HEK293 (cell line): ENCODE measurements around the gene NMNAT2.

Experiments
- CTCF ChIA-PET: fragments of 350-600 bp; formaldehyde crosslinking; extraction: SDS; loops from one replicate; lab custom pipeline; 2021; ENCODE audit warnings: antibody characterized with exemption; lab: Yijun Ruan, JAX
- POLR2A ChIA-PET: fragments of 300-600 bp; formaldehyde crosslinking; extraction: SDS; loops from one replicate; lab custom pipeline; 2020; ENCODE audit warnings: antibody characterized with exemption, inconsistent platforms; lab: Yijun Ruan, JAX
- H3K27ac ChIP-seq: fragments of 200-500 bp; sonication (Bioruptor generic); 2 replicates; pipeline ENCODE4 v1.5.1; 2014; ENCODE audit warnings: low read depth, low read length, control low read depth, inconsistent platforms; ENCODE audit errors: extremely low read depth
- H3K36me3 ChIP-seq, 2 experiments: fragments of 200-500 bp in 1 of 2; sonication (Bioruptor generic) in 1 of 2; 1 replicate in 1 of 2; 2 replicates in 1 of 2; pipeline ENCODE4 v1.5.1; 2014 to 2017; ENCODE audit warnings: inconsistent platforms in 2 of 2, low read length in 2 of 2; ENCODE audit not compliant: control insufficient read depth in 2 of 2, insufficient read depth in 1 of 2
- H3K4me1 ChIP-seq: fragments of 200-500 bp; sonication (Bioruptor generic); 2 replicates; pipeline ENCODE4 v1.5.1; 2014; ENCODE audit warnings: mild to moderate bottlenecking, low read length, inconsistent platforms; ENCODE audit not compliant: control insufficient read depth, insufficient read depth
- H3K4me3 ChIP-seq: 2 replicates; pipeline ENCODE4 v1.5.1; 2011; ENCODE audit warnings: low read depth, mild to moderate bottlenecking, control low read depth, low read length, moderate library complexity
- H3K9me3 ChIP-seq: fragments of 200-500 bp; sonication (Bioruptor generic); 2 replicates; pipeline ENCODE4 v1.5.1; 2014; ENCODE audit warnings: low read depth, low read length, inconsistent platforms; ENCODE audit not compliant: control insufficient read depth, insufficient read depth
- GLI2 ChIP-seq: fragments of 450-650 bp; formaldehyde crosslinking; IDR thresholded peaks from 2 replicates; pipeline ENCODE4; 2017; ENCODE audit warnings: missing biosample characterization, missing genetic modification characterization, low read depth, borderline replicate concordance
- GLIS2 ChIP-seq: fragments of 450-650 bp; formaldehyde crosslinking; IDR thresholded peaks from 2 replicates; pipeline ENCODE4 v1.5.1; 2016; ENCODE audit warnings: missing biosample characterization, missing genetic modification characterization
- KLF10 ChIP-seq: fragments of 450-650 bp; IDR thresholded peaks from 2 replicates; pipeline ENCODE4 v1.5.1; 2018; ENCODE audit warnings: missing biosample characterization, mild to moderate bottlenecking, missing genetic modification characterization
- REPIN1 ChIP-seq: fragments of 450-650 bp; formaldehyde crosslinking; IDR thresholded peaks from 2 replicates; pipeline ENCODE4 v1.5.1; 2017; ENCODE audit warnings: missing biosample characterization, missing genetic modification characterization, low read depth
- SCRT1 ChIP-seq: fragments of 450-650 bp; formaldehyde crosslinking; IDR thresholded peaks from 2 replicates; pipeline ENCODE4 v1.5.1; 2016; ENCODE audit warnings: missing biosample characterization, missing genetic modification characterization, borderline replicate concordance
- WT1 ChIP-seq: fragments of 450-650 bp; formaldehyde crosslinking; IDR thresholded peaks from 2 replicates; pipeline ENCODE4 v1.5.1; 2016; ENCODE audit warnings: missing biosample characterization, missing genetic modification characterization
- ZBTB48 ChIP-seq: fragments of 450-650 bp; formaldehyde crosslinking; IDR thresholded peaks from 2 replicates; pipeline ENCODE4 v1.5.1; 2016; ENCODE audit warnings: missing biosample characterization, missing genetic modification characterization
- ZBTB7A ChIP-seq: fragments of 450-650 bp; formaldehyde crosslinking; IDR thresholded peaks from 2 replicates; pipeline ENCODE4 v1.5.1; 2016; ENCODE audit warnings: low read depth, missing biosample characterization, missing genetic modification characterization
- ZNF2 ChIP-seq: fragments of 450-650 bp; formaldehyde crosslinking; IDR thresholded peaks from 2 replicates; pipeline ENCODE4 v1.5.1; 2016; ENCODE audit warnings: missing biosample characterization, missing genetic modification characterization
- ZNF266 ChIP-seq: fragments of 450-650 bp; formaldehyde crosslinking; IDR thresholded peaks from 2 replicates; pipeline ENCODE4 v1.5.1; 2016; ENCODE audit warnings: missing biosample characterization, missing genetic modification characterization, low read depth
- ZNF335 ChIP-seq: fragments of 450-650 bp; formaldehyde crosslinking; conservative IDR thresholded peaks from 2 replicates; pipeline ENCODE4 v1.5.1; 2016; ENCODE audit warnings: missing biosample characterization, missing genetic modification characterization
- ZNF391 ChIP-seq: fragments of 450-650 bp; formaldehyde crosslinking; IDR thresholded peaks from 2 replicates; pipeline ENCODE4 v1.5.1; 2016; ENCODE audit warnings: low read depth, missing biosample characterization, missing genetic modification characterization, borderline replicate concordance
- ZNF423 ChIP-seq: fragments of 450-650 bp; formaldehyde crosslinking; IDR thresholded peaks from 2 replicates; pipeline ENCODE4 v1.5.1; 2016; ENCODE audit warnings: missing biosample characterization, missing genetic modification characterization
- ZNF585B ChIP-seq: fragments of 450-650 bp; formaldehyde crosslinking; IDR thresholded peaks from 2 replicates; pipeline ENCODE4 v1.5.1; 2016; ENCODE audit warnings: missing biosample characterization, missing genetic modification characterization
- ZXDB ChIP-seq: fragments of 450-650 bp; formaldehyde crosslinking; IDR thresholded peaks from 2 replicates; pipeline ENCODE4 v1.5.1; 2016; ENCODE audit warnings: missing biosample characterization, missing genetic modification characterization
- TF ChIP-seq, protein P1 (sequence below): fragments of 450-650 bp; formaldehyde crosslinking; IDR thresholded peaks from 2 replicates; pipeline ENCODE4 v1.5.1; 2016; ENCODE audit warnings: missing biosample characterization, missing genetic modification characterization
- TF ChIP-seq, protein P2 (sequence below): fragments of 450-650 bp; formaldehyde crosslinking; IDR thresholded peaks from 2 replicates; pipeline ENCODE4 v1.5.1; 2016; ENCODE audit warnings: missing biosample characterization, missing genetic modification characterization
- TF ChIP-seq, protein P3 (sequence below): fragments of 450-650 bp; formaldehyde crosslinking; IDR thresholded peaks from 2 replicates; pipeline ENCODE4 v1.5.1; 2016; ENCODE audit warnings: missing biosample characterization, missing genetic modification characterization, low read depth
- TF ChIP-seq, protein P4 (sequence below): sonication (generic); formaldehyde crosslinking; IDR thresholded peaks from 2 replicates; pipeline ENCODE4 v1.8.1; 2022; ENCODE audit warnings: mild to moderate bottlenecking, moderate library complexity, missing genetic modification reagents
- TF ChIP-seq, protein P5 (sequence below): fragments of 450-650 bp; formaldehyde crosslinking; IDR thresholded peaks from 2 replicates; pipeline ENCODE4 v1.5.1; 2016; ENCODE audit warnings: missing biosample characterization, missing genetic modification characterization

NMNAT2 gene

GRCh38 chr1:183272390-183272848 lies 145.8 kb downstream of the NMNAT2 start:
- Histone ChIP-seq H3K4me1 (peaks cover 8% of the 10 kb centered on the region), H3K36me3 (no peaks in the 10 kb centered on the region), H3K9me3 (no peaks in the 10 kb centered on the region), H3K4me3 (no peak overlapping the region), H3K27ac (no peak overlapping the region)
- TF ChIP-seq ZNF2 (tag by site-specific recombination) (no peak), KLF10 (tag by site-specific recombination) (no peak), ZNF335 (no peak), ZNF423 (tag by site-specific recombination) (no peak), ZBTB7A (tag by site-specific recombination) (no peak), ZBTB48 (no peak), SCRT1 (tag by site-specific recombination) (no peak), ZNF585B (no peak), ZNF391 (tag by site-specific recombination) (no peak), ZXDB (no peak), WT1 (no peak), REPIN1 (tag by site-specific recombination) (no peak), ZNF266 (tag by site-specific recombination) (no peak), GLIS2 (tag by site-specific recombination) (no peak), GLI2 (tag by site-specific recombination) (no peak)
- TF ChIP-seq, protein P1, sequence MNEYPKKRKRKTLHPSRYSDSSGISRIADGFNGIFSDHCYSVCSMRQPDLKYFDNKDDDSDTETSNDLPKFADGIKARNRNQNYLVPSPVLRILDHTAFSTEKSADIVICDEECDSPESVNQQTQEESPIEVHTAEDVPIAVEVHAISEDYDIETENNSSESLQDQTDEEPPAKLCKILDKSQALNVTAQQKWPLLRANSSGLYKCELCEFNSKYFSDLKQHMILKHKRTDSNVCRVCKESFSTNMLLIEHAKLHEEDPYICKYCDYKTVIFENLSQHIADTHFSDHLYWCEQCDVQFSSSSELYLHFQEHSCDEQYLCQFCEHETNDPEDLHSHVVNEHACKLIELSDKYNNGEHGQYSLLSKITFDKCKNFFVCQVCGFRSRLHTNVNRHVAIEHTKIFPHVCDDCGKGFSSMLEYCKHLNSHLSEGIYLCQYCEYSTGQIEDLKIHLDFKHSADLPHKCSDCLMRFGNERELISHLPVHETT (tag by site-specific recombination), result no peak
- TF ChIP-seq, protein P2, sequence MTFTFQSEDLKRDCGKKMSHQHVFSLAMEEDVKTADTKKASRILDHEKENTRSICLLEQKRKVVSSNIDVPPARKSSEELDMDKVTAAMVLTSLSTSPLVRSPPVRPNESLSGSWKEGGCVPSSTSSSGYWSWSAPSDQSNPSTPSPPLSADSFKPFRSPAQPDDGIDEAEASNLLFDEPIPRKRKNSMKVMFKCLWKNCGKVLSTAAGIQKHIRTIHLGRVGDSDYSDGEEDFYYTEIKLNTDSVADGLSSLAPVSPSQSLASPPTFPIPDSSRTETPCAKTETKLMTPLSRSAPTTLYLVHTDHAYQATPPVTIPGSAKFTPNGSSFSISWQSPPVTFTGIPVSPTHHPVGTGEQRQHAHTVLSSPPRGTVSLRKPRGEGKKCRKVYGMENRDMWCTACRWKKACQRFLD (tag by site-specific recombination), result no peak
- TF ChIP-seq, protein P3, sequence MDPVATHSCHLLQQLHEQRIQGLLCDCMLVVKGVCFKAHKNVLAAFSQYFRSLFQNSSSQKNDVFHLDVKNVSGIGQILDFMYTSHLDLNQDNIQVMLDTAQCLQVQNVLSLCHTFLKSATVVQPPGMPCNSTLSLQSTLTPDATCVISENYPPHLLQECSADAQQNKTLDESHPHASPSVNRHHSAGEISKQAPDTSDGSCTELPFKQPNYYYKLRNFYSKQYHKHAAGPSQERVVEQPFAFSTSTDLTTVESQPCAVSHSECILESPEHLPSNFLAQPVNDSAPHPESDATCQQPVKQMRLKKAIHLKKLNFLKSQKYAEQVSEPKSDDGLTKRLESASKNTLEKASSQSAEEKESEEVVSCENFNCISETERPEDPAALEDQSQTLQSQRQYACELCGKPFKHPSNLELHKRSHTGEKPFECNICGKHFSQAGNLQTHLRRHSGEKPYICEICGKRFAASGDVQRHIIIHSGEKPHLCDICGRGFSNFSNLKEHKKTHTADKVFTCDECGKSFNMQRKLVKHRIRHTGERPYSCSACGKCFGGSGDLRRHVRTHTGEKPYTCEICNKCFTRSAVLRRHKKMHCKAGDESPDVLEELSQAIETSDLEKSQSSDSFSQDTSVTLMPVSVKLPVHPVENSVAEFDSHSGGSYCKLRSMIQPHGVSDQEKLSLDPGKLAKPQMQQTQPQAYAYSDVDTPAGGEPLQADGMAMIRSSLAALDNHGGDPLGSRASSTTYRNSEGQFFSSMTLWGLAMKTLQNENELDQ (tag by site-specific recombination), result no peak
- TF ChIP-seq, protein P4, sequence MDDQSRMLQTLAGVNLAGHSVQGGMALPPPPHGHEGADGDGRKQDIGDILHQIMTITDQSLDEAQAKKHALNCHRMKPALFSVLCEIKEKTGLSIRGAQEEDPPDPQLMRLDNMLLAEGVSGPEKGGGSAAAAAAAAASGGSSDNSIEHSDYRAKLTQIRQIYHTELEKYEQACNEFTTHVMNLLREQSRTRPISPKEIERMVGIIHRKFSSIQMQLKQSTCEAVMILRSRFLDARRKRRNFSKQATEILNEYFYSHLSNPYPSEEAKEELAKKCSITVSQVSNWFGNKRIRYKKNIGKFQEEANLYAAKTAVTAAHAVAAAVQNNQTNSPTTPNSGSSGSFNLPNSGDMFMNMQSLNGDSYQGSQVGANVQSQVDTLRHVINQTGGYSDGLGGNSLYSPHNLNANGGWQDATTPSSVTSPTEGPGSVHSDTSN, result no peak
- TF ChIP-seq, protein P5, sequence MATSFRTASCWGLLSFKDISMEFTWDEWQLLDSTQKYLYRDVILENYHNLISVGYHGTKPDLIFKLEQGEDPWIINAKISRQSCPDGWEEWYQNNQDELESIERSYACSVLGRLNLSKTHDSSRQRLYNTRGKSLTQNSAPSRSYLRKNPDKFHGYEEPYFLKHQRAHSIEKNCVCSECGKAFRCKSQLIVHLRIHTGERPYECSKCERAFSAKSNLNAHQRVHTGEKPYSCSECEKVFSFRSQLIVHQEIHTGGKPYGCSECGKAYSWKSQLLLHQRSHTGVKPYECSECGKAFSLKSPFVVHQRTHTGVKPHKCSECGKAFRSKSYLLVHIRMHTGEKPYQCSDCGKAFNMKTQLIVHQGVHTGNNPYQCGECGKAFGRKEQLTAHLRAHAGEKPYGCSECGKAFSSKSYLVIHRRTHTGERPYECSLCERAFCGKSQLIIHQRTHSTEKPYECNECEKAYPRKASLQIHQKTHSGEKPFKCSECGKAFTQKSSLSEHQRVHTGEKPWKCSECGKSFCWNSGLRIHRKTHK (tag by site-specific recombination), result no peak
- POLR2A ChIA-PET, result no interaction called here
- CTCF ChIA-PET, result interaction anchor here (1.3 to 1.9 kb wide), 2 partner anchors 10 to 38 kb away, joined by 5 to 9 read pairs; no protein-coding TSS in a partner anchor
